Inflammatory macrophage (primary cell): ENCODE data around the gene LYPD6B.

Experiments
- DNase-seq, 2 donors: peaks; one replicate each; pipeline ENCODE4 v3.0.0-alpha.2; 2020 to 2022

LYPD6B gene

DNA sequence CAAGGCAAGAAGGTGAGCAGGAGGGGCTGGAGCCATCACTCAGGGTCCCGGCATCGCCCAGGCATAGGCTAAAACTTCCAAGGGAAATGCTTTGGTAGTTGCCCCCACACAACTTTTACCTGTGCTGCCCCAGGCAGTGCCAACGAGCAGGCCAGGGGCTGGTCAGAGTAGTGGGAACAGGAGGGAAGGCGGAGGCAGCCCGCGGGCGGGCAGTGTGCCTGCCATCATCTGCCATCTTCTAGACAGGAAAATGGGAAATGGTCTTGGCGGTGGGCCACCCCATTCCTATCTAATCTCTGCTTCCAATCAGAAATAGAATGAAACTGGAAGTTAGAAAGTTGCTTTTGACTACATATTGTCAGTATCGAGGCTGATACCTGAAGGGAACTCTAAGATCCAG is 26.0 kb upstream of the LYPD6B start:
- no peak for DNase-seq

DNA sequence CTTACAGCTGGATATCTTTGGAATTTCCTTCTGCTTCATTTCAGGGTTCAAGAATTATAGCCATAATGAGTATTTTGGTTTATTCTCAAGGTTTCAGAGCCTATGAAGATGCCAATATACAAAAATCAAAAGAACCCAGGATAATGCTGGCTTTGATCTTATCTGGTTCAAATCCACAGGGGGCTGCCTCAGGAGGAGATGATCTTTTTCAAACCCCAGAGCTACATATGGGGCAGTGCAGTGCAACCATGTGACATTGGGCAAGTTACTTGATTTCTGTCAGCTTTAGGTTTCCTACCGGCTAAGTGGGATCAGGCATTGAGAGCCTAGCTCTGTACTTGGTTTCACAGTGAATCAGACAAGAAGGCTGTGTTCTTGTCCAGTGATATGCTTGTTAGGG is 23.0 kb upstream of the LYPD6B start:
- no peak for DNase-seq

DNA sequence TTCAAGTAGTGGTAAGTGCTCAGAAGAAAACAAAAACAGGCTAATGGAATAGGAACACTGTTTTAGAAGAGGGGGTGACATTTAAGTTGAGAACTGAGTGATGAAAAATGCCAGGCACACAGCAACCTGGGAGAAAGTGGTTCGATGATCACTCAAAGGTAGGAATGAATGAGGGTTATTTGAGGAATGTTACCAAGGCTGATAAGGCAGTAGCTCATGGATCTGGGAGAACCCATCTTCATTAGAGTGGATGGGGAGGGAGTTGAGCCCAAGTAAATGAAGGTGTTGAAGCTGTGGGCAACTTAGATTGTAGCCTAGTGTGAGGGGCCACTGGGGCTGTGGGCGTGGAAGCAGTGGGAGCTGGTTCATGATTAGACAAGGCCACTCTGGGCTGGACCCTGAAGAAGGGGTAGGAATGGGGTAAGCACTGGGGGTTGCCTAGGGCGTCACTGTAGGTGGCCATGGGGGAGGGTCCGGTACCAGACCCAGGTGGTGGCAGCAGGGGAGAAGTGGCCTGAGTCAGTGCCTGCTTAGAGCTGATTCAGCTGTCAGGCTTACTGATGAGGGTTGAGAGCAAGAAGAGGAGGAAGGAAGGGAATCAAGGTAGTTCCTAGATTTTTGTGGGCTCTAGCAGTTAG is 22.5 kb upstream of the LYPD6B start:
- no peak for DNase-seq

DNA sequence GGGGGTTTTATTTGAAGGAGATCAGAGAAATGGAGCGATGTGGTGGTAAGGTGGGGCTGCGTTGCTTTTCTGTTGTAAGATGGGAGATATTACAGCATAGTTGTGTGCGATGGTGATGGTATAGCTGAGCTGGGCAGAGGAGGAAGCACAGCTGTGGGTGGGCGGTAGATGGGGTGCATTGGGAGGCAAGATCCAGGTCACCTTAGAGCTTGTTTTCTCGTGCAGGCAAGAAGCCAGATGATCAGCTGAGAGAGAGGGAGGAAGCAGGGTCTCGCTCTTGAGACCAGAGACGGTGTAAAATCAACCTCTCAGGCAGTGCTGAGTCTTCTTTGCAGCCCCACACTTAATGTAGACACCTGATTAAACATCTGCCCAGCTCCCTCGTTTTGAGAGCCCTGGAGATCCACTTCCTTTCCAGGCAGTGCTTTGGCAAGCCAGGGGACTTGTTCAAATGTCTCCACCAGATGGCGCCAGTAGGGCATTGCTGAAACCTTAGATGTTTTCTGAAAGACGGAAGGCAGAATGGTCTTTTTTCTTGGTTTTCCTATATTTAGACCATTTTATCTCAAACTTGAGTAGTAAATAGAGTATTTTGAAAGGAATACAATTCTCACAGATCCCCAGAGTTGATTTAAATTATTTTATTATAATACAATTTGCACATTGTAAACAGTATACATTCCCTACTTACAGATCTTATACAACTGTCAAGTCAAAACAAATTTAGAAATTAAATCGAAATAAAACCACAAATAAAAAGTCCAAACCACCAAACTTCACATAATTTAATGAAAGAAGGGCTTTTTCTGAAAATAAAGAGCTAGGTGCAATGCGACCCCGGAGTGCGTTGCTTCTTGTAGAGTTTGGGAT is 21.1 kb upstream of the LYPD6B start:
- DNase-seq, result peak; percentile 80 to 84

DNA sequence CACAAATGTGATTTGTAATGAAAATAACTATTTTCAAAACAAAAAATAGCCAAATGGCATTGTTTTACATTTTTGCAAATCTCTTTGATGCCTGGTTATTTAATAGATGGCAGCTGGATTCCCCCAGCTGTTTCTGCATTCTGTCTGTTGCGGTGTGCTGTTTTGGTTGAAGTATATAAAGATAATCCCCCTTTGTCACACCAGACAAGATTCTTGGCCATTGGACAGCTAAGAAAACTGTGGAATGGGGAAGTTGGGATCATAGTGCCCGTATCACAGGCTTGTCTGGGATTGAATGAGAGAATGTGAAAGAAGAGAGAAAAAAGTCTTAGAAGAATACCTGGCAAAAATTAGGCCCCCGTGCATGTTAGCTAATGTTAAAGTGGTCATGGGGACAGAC is 19.5 kb upstream of the LYPD6B start:
- DNase-seq, result no peak

DNA sequence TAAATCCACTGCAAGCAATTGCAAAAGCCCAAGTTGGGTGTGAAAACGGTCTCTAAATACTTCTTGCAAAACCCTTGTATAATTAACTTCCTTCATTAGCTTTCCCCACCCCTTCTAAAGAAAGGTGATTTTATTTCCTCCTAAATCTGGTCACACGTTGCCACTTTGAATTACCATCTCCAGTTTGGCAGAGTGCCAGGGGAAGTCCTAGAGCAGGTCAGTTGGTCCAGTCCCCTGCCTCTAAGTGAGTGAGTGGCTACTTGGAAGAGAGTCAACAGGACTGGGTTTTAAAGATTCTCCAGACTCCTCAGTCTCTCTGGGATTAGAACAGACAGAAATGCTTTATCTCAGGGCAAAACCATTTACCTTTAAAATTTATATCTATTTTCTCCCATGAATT is 18.7 kb upstream of the LYPD6B start:
- peak in 1 of 2 donors; percentile 3 for DNase-seq

DNA sequence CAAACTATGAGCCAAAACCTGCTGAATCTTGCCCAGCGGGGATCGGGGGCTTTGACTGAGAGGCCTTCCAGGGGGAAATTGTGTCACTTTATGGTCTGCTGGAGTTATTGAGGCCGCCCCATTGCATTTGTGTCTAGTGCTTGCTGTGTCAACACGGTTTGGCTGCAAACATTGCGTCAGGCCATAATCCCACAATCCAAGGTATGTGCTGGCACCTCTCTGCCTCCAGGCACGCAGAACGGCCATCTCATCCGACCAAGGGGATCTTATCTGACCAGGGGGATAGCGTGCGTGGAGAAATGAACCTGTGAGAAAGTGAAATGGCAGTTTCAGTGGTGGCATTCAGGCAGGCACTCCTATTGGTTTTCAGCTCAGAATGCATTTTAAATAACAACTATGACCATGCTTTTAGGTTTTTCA is 18.1 kb upstream of the LYPD6B start:
- no peak for DNase-seq

DNA sequence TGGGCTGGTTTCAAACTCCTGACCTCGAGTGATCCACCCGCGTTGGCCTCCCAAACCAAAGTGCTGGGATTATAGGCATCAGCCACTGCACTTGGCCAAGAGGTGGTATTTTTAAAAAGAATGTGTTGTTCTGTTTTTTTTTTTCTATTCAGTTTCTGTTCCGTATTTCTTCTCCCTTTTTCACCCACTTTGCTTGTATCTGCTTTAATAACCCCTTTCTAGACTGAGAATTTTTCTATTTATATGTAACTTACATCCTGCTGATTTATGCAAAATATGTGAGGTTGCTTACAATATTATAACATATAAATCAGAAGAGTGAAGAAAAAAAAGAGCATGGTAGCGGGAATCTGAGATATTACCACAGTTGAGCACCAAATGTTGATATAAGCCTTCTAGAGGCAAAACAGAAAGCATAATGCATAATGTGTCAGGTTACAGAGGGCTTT is 17.2 kb upstream of the LYPD6B start:
- peak in 1 of 2 donors; percentile 26 for DNase-seq

DNA sequence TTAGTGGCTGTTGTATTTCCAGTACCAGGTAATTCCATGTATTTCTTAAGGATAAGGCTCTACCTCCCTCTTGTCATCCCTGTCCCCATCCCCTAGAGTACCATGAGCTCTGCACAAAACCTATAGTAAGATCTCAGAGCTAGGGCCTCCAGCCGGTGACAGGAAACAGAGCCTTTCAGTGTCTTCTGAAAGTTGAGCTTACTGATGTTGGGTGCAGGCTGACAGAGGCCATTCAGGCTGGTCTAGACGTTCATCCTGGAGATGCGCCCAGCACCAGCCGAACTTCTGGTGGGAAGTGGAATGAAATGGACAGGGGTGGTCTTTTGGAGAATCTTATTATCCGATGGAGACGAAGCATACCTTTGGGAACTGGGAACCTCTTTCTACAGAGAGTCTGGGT is 16.7 kb upstream of the LYPD6B start:
- no peak for DNase-seq

DNA sequence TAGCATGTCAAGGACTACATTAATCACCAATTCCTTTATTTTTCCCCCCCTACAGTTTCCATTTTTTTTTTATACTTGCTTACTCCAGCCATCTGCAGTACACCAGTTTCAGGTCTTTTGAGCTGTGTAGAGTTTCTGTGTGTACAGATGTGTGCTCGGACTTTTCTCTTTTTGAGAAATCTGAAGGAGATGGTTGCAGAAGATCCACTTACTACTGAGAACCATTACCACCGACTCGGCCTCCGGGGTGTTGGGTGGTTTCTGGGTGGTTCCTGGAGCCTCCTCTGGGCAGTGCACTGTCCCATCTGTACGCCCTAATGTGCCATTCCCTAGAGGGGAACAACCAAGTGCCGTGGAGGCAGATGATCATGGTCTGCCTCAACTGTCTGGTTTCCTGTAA is 15.4 kb upstream of the LYPD6B start:
- DNase-seq, result no peak

DNA sequence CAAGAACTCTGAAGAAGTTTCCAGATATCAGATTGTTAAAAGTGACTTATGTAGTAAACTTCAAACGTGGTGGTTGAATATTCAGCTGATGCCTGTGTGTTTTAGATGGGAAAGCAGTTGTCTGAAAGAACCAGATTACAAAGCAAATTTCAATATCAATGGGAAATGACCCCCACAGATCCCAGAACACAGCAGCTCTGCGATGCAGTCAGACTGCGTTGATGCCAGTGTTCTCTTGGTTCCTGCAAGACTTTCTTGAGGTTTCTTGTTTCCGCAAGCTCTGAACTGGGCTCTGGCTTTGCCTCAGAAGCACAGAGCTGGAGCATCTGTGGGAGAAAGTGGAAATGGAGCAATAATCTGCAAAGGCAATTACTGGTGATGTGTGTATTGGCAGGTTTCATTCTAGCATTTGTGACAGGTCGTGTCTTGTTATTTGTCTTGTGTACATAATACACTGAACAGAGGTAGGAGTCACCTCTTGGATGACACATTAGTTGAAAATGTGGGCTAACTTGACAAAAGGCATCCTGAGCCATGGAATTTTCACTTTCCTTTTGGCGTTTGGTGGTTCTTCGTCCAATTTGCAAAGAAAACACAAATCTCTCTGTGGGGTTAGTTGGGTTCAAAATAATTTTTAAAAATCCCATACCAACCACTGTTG is 10.8 kb upstream of the LYPD6B start:
- no peak for DNase-seq

DNA sequence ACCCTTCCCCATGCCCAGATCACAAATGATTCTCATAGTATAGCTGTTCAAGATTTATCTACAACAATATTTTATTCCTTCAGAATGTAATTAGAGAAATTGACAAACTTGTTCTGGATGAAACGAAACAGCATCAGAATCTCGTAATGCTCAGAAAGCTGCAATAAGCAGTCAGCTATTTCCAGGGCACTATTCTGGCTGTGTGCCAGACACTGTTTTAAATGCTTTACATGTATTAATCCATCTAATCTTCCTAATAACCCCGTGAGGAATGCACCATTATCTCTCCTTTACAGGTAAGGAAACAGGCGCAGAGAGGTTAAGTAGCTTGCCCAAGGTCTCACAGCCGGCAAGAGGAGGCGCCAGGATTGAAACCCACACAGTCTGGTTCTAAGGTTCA is 10.1 kb upstream of the LYPD6B start:
- DNase-seq, result no peak

DNA sequence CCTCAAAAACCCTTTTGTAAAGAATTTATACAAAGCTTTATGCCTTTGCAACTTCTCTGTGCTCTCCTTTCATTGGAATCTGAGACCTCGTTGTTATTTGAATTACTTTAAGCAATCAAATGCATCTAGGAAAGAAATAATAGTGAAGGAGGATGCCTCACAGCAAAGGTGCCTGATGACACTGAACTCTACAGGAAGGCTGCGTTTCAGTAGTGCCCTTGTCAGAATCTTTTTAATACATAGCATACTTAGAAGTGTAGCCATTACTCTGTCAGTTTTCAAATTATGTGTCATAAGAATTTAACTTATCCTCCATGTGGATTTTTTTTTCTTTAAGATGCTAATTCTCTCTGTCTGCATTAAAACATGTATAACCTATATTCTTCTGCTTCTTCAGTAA is 9.6 kb upstream of the LYPD6B start:
- no peak for DNase-seq

DNA sequence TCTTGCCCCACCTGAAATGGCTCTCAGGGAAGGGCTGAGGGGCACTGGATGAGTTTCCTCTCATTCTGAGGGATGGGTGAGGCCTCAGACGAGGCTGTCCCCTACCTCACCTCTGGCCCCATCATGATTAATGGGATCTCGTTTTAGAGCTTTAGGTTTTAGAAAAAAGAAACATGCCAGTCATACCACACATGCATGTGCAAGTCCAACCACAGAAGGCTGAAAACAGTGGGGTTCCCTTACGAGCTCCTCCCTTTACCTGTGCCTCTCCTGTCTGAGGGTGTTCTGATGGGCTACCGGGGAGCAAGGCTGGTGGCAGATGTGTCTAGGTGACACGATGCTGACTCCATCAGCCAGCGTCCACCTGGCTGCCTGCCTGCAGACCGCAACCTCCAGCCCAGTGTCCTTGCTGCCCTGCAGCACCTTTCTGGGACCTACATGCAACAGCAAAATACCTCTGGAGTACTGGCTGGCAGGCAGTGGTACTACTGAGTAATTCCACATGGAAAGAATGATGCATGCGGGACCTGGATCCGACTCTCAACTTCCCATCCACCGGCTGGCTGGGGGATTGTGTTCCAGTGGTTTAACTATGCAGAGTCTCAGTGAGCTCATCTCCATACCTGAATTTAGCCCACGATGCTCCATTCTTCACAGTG is 9.1 kb upstream of the LYPD6B start:
- DNase-seq, result no peak

DNA sequence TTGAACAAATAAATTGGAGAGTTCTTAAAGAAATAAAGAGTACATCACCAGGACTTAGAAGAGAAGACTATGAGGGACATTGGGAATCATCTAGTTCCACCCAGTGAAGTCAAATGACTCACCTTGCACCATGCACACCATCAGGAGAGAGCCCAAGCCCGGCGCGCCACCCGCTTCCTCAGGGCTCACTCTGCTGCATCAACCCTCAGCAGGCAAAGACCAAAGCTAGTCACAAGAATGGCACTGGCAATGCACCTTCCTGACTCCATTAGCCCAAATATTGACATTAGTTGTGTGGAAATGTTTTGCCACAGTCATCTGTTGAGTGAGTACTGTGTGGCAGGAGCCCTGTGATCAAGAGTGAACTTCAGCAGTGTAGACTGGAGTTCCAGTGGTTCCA is 7.1 kb upstream of the LYPD6B start:
- no peak for DNase-seq

DNA sequence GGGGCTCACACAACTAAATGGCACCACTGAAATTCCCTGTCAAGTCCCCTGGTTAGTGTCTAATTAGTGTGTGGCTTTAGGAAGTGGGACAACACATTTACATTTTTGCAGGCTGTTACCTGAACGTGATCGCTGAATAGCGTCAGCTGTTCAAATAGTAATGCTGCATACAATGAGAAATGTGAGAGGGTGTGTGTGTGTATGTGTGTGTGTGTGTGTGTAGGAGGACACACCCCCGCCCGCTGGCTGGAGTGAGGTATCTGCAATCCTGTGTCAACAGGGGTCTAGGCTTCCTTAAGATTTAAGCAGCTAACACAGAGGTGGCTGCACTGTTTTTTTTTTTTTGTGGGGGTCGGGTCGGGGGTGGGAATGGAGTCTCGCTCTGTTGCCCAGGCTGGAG is 4.8 kb upstream of the LYPD6B start:
- no peak for DNase-seq

DNA sequence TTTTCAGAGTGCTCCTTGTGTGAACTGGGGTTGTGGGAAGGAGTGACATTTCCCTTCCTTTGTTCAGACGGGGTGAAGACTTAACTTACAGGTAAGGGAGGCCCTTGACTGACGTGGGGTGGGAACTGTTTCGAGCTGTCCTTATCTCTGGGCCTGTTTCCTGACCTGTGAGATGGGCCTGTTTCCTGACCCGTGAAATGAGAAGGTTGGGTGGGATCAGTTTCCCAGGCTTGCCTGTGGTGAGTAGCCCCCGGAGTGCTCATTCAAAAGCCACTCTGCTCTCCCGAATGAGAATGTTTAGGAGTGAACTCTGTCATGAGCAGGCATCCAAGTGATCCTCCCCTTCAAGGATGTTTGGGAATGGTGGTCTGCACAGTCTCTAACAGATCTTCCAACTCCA is 4.1 kb upstream of the LYPD6B start:
- no peak for DNase-seq

DNA sequence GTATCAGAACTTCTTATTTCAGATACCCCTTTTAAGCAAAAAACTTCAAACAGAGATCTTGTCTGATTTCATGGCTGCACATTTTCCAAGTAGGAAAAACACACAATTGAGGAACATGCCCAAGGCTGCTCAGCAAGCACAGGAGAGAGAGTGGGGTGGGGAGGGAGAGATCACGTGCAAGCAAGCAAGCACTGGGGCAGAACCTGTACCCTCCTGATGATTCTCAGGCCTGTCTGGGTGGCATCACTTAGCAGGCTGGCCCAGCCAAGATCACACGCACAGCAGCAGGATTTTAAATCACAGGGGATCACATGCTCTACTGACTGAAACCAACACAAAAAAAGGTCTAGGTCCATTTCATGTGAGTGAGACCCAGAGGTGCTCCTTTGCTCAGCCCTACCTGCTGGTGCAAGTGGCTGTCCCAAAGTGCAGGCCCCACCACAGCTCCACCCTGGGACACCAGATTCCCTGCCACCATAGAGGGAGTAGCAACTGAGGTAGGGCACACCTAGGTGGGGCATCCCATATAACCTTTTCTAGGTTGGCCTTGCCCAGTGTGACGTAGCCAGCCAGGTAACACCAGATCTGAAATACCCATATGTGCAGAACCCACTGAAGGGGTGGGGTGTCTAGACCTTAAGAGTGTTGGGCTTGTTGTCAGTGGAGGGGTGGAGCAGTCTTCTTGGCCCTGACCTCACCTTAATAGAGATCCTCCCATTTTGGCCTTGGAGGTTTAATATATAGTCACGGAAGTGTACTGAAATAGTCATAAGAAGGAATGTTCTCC is 1.8 kb upstream of the LYPD6B start:
- no peak for DNase-seq

DNA sequence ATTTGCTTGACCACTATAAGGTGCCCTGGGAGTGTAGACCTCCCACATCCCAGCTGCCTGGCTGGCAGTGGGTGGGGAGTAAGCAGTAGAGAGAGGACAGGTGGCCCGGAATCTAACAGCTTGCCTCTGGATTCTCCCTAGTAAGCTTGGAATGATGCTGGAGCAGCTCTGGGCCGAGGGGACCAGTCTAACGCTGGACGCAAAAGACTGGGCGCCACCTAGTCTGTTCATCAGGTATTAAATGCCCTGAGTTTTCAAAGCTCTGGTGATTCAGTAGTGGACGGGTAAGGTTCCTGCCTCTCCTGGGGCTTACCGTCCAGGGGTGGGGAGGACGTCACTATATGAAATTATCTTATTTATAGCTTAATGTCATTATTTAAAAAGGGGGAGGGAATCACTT is 648 bp upstream of the LYPD6B start:
- DNase-seq, result no peak

DNA sequence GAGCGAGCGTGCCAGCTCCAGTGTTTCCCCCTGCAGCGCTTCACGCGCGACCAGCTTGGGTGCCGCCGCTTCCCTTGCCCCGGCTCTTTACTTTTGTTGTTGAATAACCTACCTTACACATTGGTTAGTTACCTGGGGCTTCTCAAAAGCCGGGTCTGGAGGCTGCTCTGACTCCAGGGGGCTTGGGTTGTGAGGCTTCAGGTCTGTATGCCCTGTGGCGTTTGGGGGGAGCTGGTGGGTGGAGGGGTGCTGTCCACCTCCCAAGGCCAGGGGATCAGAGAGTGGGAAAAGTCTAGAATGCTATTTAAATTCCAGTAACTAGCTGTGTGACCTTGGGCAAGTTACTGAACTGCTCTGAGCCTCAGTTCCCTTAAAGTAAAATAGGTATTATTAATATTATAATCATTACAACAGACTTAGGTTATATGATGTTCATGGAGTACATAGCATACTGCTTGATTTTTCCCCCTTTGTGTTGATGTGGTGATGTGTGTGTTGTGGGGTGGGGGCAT is 770 bp downstream of the LYPD6B start:
- no peak for DNase-seq

DNA sequence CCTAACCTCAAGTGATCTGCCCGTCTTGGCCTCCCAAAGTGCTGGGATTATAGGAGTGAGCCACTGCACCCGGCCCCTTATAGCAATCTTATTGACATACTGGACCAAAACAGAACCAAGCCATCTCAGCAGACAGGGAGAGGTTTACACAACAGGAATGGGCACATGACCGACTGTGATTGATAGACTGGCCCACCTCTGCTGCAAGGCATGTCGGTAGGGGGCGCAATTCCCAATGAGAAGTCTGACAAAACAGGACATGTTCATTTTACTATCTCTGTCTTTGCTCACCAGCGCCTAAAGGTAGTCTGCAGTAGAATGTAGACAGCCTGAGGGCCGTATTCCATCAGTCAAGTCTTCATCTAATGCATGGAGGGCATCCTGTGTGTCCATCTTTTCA is 2.0 kb downstream of the LYPD6B start:
- DNase-seq, result peak; percentile 48 to 60

DNA sequence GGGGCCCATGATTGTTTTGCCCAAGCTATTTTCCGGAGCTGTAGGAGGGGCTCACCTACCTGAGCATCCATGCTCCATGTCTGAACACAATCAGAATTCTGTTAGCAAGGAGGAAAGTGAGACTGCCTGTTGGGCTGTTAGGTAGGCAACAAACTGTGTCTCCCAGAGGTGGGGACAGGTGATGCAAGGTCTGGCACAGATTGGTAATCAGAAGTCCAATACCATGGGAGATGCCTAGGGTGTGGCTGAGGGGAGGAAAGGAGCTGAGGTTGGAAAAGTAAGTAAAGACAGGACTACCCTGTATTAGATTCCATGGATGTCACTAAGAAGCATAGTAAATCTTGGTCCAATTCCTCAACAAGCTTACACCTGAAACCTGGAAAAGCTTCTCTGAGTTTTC is 3.0 kb downstream of the LYPD6B start:
- DNase-seq, result no peak
